Measurements from ENCODE around the gene IRGQ.
"Not testable (repeated sequence)": the region's sequence is repeated elsewhere in the genome, so short reads cannot be mapped to it uniquely, and the experiment has no call there.

IRGQ gene

GRCh38 chr19:43555185-43555770, 40.7 kb downstream of the IRGQ start:
- no peaks in the 10 kb centered on the region for H3K9me3 Mint-ChIP-seq
- H3K4me3 Mint-ChIP-seq: no peak overlapping the region
- peak overlapping the region; percentile 49 for H3K27ac Mint-ChIP-seq
- H3K36me3 Mint-ChIP-seq (ENCODE audit: low read depth): peaks cover 20% of the 10 kb centered on the region
- H3K27me3 Mint-ChIP-seq (ENCODE audit: low read depth): no peaks in the 10 kb centered on the region
- H3K4me1 Mint-ChIP-seq (ENCODE audit: low read depth): peaks cover 6% of the 10 kb centered on the region

GRCh38 chr19:43554317-43554895, 41.5 kb downstream of the IRGQ start:
- H3K4me3 Mint-ChIP-seq: no peak overlapping the region
- H3K36me3 Mint-ChIP-seq (ENCODE audit: low read depth): peaks cover 20% of the 10 kb centered on the region
- H3K4me1 Mint-ChIP-seq (ENCODE audit: low read depth): peaks cover 6% of the 10 kb centered on the region
- H3K9me3 Mint-ChIP-seq: no peaks in the 10 kb centered on the region
- H3K27me3 Mint-ChIP-seq (ENCODE audit: low read depth): no peaks in the 10 kb centered on the region
- H3K27ac Mint-ChIP-seq: no peak overlapping the region

DNA sequence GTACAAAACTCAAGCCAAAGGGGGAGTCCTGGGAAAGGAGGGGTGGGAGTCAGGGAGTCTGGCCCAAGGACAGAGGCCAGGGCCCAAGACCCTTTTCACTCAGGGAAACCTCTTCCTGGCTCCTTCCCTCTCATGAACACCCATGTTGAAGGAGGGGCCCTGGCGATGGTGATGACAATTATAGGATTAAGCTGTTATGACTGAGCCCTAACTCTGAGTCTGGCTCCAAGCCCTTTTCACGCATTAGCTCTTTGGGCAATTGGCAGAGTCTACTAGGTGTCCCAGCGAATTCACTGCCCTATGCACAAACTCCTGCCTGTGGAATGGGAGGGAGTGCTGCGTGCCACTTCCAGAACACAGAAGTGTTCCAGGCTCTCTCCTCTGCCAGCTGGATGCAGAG, 42.3 kb downstream of the IRGQ start:
- H3K4me1 Mint-ChIP-seq (ENCODE audit: low read depth): peaks cover 6% of the 10 kb centered on the region
- no peaks in the 10 kb centered on the region for H3K27me3 Mint-ChIP-seq (ENCODE audit: low read depth)
- no peak overlapping the region for H3K27ac Mint-ChIP-seq
- H3K36me3 Mint-ChIP-seq (ENCODE audit: low read depth): peaks cover 20% of the 10 kb centered on the region
- H3K4me3 Mint-ChIP-seq: no peak overlapping the region
- H3K9me3 Mint-ChIP-seq: no peaks in the 10 kb centered on the region

DNA sequence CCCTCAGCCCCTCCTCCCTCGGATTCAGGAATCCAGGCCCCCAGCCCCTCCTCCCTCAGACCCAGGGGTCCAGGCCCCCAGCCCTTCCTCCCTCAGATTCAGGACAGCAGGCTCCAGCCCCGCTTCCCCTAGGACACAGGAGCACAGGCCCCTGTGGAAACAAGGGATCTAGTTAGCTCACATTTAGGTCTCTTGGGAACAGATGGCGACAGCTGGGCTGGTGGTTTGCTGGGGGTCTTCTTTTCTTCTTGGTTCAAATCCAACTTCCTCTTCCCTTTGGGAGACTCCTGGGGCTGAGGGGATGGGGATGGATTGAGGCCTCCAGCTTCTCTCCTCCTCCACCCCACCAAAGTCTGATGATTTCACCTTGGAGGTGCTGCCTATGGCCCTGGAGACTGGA, 43.3 kb downstream of the IRGQ start:
- peaks cover 6% of the 10 kb centered on the region for H3K4me1 Mint-ChIP-seq (ENCODE audit: low read depth)
- H3K4me3 Mint-ChIP-seq: no peak overlapping the region
- no peak overlapping the region for H3K27ac Mint-ChIP-seq
- no peaks in the 10 kb centered on the region for H3K9me3 Mint-ChIP-seq
- H3K27me3 Mint-ChIP-seq (ENCODE audit: low read depth): no peaks in the 10 kb centered on the region
- peaks cover 20% of the 10 kb centered on the region for H3K36me3 Mint-ChIP-seq (ENCODE audit: low read depth)

DNA sequence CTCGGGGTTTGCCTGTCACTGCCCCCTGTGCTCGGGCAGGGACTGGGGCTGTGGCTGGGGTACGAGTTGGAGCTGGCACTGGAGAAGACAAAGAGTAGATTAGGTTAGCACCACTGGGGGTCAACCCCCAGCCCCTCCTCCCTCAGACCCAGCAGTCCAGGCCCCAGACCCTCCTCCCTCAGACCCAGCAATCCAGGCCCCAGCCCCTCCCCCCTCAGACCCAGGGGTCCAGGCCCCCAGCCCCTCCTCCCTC, 43.8 kb downstream of the IRGQ start:
- Mint-ChIP-seq H3K36me3 (ENCODE audit: low read depth) (peaks cover 17% of the 10 kb centered on the region), H3K4me1 (ENCODE audit: low read depth) (peaks cover 6% of the 10 kb centered on the region), H3K27ac (no peak overlapping the region)

GRCh38 chr19:43551399-43552197, 44.3 kb downstream of the IRGQ start:
- Mint-ChIP-seq H3K36me3 (ENCODE audit: low read depth) (peaks cover 17% of the 10 kb centered on the region), H3K4me3 (no peak overlapping the region), H3K4me1 (ENCODE audit: low read depth) (peaks cover 6% of the 10 kb centered on the region), H3K27me3 (ENCODE audit: low read depth) (no peaks in the 10 kb centered on the region), H3K9me3 (no peaks in the 10 kb centered on the region), H3K27ac (no peak overlapping the region)

More for the DNA sequence above, 43.8 kb downstream of the IRGQ start:
- no peak overlapping the region for H3K4me3 Mint-ChIP-seq
- H3K9me3 Mint-ChIP-seq: no peaks in the 10 kb centered on the region
- no peaks in the 10 kb centered on the region for H3K27me3 Mint-ChIP-seq (ENCODE audit: low read depth)

GRCh38 chr19:43548706-43549105, 47.2 kb downstream of the IRGQ start:
- Mint-ChIP-seq H3K27me3 (ENCODE audit: low read depth) (no peaks in the 10 kb centered on the region), H3K36me3 (ENCODE audit: low read depth) (peaks cover 18% of the 10 kb centered on the region), H3K4me1 (ENCODE audit: low read depth) (no peaks in the 10 kb centered on the region), H3K27ac (no peak overlapping the region), H3K4me3 (no peak overlapping the region), H3K9me3 (no peaks in the 10 kb centered on the region)

DNA sequence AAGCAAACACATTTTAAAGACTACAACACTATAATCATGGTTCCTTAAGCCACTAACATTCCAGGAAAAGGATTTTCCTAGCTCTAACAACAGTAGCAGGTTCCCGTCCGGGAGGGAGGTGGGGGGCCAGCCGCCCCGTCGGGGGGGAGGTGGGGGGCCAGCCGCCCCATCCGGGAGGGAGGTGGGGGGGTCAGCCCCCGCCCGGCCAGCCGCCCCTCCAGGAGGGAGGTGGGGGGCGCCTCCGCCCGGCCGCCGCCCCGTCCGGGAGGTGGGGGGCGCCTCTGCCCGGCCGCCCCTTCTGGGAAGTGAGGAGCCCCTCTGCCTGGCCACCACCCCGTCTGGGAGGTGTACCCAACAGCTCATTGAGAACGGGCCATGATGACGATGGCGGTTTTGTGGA, 48.0 kb downstream of the IRGQ start:
- H3K9me3 Mint-ChIP-seq; H3K27me3 Mint-ChIP-seq (ENCODE audit: low read depth); H3K4me1 Mint-ChIP-seq (ENCODE audit: low read depth); H3K27ac Mint-ChIP-seq; H3K4me3 Mint-ChIP-seq: not testable (repeated sequence)
- H3K36me3 Mint-ChIP-seq (ENCODE audit: low read depth): peaks cover 19% of the 10 kb centered on the region

GRCh38 chr19:43546581-43546980, 49.4 kb downstream of the IRGQ start:
- no peak overlapping the region for H3K4me3 Mint-ChIP-seq

GRCh38 chr19:43545981-43546380, 50.0 kb downstream of the IRGQ start:
- Mint-ChIP-seq H3K27ac (no peak overlapping the region), H3K27me3 (ENCODE audit: low read depth) (no peaks in the 10 kb centered on the region), H3K36me3 (ENCODE audit: low read depth) (peaks cover 18% of the 10 kb centered on the region), H3K4me3 (no peak overlapping the region), H3K4me1 (ENCODE audit: low read depth) (no peaks in the 10 kb centered on the region), H3K9me3 (no peaks in the 10 kb centered on the region)

More at GRCh38 chr19:43546581-43546980, 49.4 kb downstream of the IRGQ start:
- peaks cover 21% of the 10 kb centered on the region for H3K36me3 Mint-ChIP-seq (ENCODE audit: low read depth)
- no peaks in the 10 kb centered on the region for H3K4me1 Mint-ChIP-seq (ENCODE audit: low read depth)
- H3K27ac Mint-ChIP-seq: no peak overlapping the region
- H3K9me3 Mint-ChIP-seq: no peaks in the 10 kb centered on the region
- H3K27me3 Mint-ChIP-seq (ENCODE audit: low read depth): no peaks in the 10 kb centered on the region

- no peak overlapping the region for H3K4me3 Mint-ChIP-seq
- H3K27ac Mint-ChIP-seq: no peak overlapping the region
- H3K4me1 Mint-ChIP-seq (ENCODE audit: low read depth): no peaks in the 10 kb centered on the region
- peaks cover 22% of the 10 kb centered on the region for H3K36me3 Mint-ChIP-seq (ENCODE audit: low read depth)
- no peaks in the 10 kb centered on the region for H3K27me3 Mint-ChIP-seq (ENCODE audit: low read depth)
- no peaks in the 10 kb centered on the region for H3K9me3 Mint-ChIP-seq
Observed at GRCh38 chr19:43545276-43545675, 50.7 kb downstream of the IRGQ start.

- no peaks in the 10 kb centered on the region for H3K4me1 Mint-ChIP-seq (ENCODE audit: low read depth)
- no peaks in the 10 kb centered on the region for H3K27me3 Mint-ChIP-seq (ENCODE audit: low read depth)
- peaks cover 32% of the 10 kb centered on the region for H3K36me3 Mint-ChIP-seq (ENCODE audit: low read depth)
- no peak overlapping the region for H3K4me3 Mint-ChIP-seq
- peaks cover 3% of the 10 kb centered on the region for H3K9me3 Mint-ChIP-seq
- no peak overlapping the region for H3K27ac Mint-ChIP-seq
Observed at GRCh38 chr19:43544077-43544476, 51.9 kb downstream of the IRGQ start.

- H3K4me3 Mint-ChIP-seq: no peak overlapping the region
- peaks cover 44% of the 10 kb centered on the region for H3K36me3 Mint-ChIP-seq (ENCODE audit: low read depth)
- no peaks in the 10 kb centered on the region for H3K27me3 Mint-ChIP-seq (ENCODE audit: low read depth)
- H3K4me1 Mint-ChIP-seq (ENCODE audit: low read depth): no peaks in the 10 kb centered on the region
- peaks cover 6% of the 10 kb centered on the region for H3K9me3 Mint-ChIP-seq
- no peak overlapping the region for H3K27ac Mint-ChIP-seq
Observed at GRCh38 chr19:43541920-43542650, 53.8 kb downstream of the IRGQ start.

- Mint-ChIP-seq H3K4me1 (ENCODE audit: low read depth) (peaks cover 2% of the 10 kb centered on the region), H3K9me3 (peaks cover 6% of the 10 kb centered on the region), H3K36me3 (ENCODE audit: low read depth) (peaks cover 44% of the 10 kb centered on the region), H3K27ac (no peak overlapping the region), H3K27me3 (ENCODE audit: low read depth) (no peaks in the 10 kb centered on the region), H3K4me3 (no peak overlapping the region)
Observed at GRCh38 chr19:43540381-43540780, 55.6 kb downstream of the IRGQ start.

DNA sequence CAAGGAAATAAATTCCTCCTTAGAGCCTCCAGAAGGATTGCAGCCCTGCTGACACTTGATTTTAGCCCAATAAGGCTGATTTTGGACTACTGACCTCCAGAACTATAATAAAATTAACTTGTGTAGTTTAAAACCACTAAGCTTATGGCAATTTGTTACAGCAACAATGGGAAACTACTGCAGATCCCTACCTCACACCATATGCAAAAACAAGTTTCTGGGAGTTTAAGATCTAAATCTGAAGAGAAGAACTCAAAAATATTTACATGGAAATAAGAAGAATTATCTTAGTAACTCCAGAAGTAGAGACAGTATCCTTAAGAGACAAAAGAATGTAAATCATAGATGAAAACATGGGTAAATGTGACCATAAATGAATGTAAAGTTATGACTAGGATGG, 57.0 kb downstream of the IRGQ start:
- H3K4me3 Mint-ChIP-seq: no peak overlapping the region
- H3K27ac Mint-ChIP-seq: no peak overlapping the region
- H3K36me3 Mint-ChIP-seq (ENCODE audit: low read depth): peaks cover 39% of the 10 kb centered on the region
- no peaks in the 10 kb centered on the region for H3K27me3 Mint-ChIP-seq (ENCODE audit: low read depth)
- peaks cover 6% of the 10 kb centered on the region for H3K9me3 Mint-ChIP-seq
- peaks cover 7% of the 10 kb centered on the region for H3K4me1 Mint-ChIP-seq (ENCODE audit: low read depth)

Measured in T-helper 1 cell treated with Interleukin-12 subunit alpha and Interleukin-12 subunit beta and Interleukin-4 antibody, amounts not matched to agents 30 μg/mL and 1 μg/mL, for 36 hours (primary cell).